Left ventricle myocardium superior (tissue), 1 donor: ENCODE measurements around the gene EHD4. TPM values are rescaled to one million over a fixed set of nuclear protein-coding genes. Genes with fewer than 3 reads are reported as not detected.

Source experiments
- ATAC-seq: fragments of 200-7000 bp; cut with Tn5 transposase; one replicate; pipeline ENCODE4 v1.9.1; 2020; ENCODE audit warnings: mild to moderate bottlenecking, moderate library complexity
- DNase-seq: peaks from one replicate; pipeline ENCODE4 v3.0.0-alpha.2; 2020
- intact Hi-C: fragments of 100-400 bp; cut with micrococcal nuclease; formaldehyde crosslinking; loops from one replicate; pipeline ENCODE4 v1.11.0; 2022
- total RNA-seq: library from RNA; stranded (reverse); fragmentation: NEBNext Ultra II Directional; extraction: Animal tissue kit (Norgen Biotek cat#: 25700); gene quantifications from one replicate; pipeline ENCODE4 v1.2.1, GENCODE V29; 2021
- donor health status: DM: no; HTN: yes; CAD: no; lungs with severe emphysema.

The EHD4 gene
- total RNA-seq, 1 donor from 2014 or later, result 53.5 TPM

DNA sequence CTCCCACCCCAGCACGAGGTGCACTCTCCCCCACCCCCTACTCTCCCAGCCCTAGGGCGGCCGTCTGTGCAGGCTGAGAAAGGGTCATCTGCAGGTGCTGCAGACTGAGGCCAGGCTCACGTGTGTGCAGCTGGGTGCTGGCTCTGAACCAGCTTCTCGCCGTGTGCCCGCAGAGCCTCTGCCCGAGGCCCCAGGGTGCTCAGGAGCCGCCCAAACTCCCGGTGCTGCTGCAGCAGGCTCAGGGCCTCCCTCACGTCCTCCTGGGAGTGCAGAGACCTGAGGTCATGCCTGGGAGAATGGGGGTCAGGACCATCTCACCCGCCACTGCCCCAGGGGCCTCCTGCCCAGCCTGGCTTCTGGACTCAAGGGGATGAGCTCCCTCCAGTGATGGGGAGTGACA, 95.7 kb downstream of the EHD4 start:
- ATAC-seq, result no peak

DNA sequence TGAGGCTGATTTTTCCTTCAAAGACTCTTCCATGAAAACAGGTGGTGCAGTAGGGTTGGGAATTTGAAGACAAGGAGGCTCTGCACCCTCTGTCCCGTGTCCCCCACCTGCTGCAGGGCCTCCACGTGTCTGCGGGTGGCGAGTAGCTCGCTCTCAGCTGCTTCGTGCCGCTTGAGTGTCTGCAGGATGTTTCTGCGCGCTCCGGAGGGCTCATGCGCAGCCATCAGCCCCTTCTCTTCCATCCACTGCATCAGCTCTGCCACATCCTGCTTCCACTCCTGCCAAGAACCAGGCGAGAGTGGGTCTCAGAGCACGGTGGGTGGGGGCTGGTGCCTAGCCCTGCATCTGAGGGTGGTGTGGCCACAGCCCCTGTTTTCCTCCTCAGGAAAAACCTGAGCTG, 96.3 kb downstream of the EHD4 start:
- DNase-seq (no peak), ATAC-seq (no peak)
- intact Hi-C loops, result no loop called here

More for the DNA sequence above, 95.7 kb downstream of the EHD4 start:
- no peak for DNase-seq
- intact Hi-C loops, result no loop called here

- DNase-seq (no peak), ATAC-seq (no peak)
- intact Hi-C loops, result no loop called here
Observed at GRCh38 chr15:41874736-41875135, 97.6 kb downstream of the EHD4 start.

GRCh38 chr15:41873711-41874110, 98.6 kb downstream of the EHD4 start:
- intact Hi-C loops, result no loop called here
- DNase-seq (no peak), ATAC-seq (no peak)

DNA sequence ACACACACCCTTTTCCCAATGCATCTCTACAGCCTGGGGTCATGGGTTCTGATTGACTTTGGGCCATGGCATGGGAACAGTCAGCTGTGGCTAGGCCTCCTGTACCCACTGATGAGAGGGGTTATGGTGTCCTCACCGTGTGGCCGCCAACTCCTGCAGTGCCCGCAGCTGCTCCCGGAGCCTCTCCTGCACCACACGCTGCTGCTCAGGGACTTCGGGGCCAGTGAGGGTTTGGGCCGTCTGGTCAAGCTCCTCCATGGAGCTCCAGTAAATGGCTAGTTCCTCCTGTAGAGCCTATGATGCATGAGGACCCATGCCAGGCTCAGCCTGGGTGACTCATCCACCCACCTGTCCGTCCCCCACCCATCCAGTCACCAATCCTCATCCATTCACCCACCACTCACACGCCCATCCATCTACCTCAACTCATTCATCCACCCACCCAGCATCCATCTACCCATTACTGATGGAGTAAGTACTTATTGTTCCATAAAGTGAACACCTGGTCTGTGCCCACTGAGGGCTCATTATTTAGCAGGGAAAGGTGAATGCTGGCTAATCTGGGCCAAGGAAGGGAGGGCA, 100.1 kb downstream of the EHD4 start:
- intact Hi-C loops, result no loop called here
- no peak for DNase-seq

DNA sequence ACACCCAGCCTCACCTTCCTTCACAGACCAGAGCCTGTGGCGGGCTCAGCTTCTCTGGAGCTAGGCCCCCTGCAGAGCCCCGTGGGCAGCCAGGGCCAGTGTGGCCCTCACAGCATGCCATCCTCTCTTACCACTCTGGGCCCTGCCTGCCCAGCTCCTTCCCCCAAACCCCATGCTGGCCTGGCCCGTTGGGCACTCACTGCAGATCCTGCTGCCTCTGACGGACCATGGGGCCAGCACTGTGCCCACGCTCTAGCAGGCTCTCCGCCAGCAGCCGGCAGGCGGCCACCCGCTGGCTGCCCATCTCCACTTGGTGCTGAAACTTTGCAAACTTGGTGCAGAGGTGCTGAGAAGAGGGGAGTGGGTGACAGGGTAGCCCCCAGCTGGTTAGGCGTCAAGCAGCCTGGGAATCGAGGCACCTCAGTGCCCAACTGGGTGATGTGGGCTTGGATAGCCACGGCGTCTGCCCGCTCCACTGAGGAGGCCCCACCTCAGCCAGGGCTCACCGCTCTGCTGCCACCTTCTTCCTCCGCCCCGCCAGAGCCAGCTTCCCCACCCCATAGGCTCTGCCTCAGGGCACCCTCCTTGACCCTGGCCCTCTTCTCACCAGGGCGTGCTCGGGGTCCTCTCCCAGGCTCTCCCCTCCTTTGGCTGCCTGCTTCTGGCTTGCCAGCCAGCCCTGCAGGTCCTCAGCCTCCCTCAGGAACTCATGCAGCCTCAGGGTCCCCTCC, 101.0 kb downstream of the EHD4 start:
- intact Hi-C loops, result no loop called here
- ATAC-seq, result no peak

More for the DNA sequence above, 100.1 kb downstream of the EHD4 start:
- ATAC-seq, result no peak

DNA sequence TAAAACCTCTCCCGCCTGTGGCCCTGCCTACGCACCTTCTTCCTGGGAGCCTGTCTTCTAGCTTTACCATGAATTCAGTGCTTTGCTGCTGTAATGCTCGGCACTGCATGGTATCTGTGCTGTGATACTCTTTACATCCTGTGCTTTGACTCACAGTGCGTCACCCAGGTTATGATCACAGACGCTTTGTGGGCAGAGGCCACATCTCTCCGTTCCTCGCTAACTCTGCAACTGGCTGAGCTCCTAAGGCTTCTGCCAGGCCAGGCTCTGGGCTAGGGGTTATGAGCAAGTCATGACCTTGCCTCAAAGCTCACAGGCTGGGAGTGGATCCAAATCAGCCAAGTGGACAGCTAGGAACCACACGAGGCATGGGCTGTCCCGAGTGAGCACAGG, 101.7 kb downstream of the EHD4 start:
- intact Hi-C loops, result no loop called here
- peak; percentile 81 for ATAC-seq
- peak; percentile 57 for DNase-seq

More for the DNA sequence above, 101.0 kb downstream of the EHD4 start:
- no peak for DNase-seq

GRCh38 chr15:41869770-41870688, 102.3 kb downstream of the EHD4 start:
- ATAC-seq, result no peak
- intact Hi-C loops, result no loop called here

GRCh38 chr15:41868321-41868720, 104.0 kb downstream of the EHD4 start:
- ATAC-seq (no peak), DNase-seq (no peak)
- intact Hi-C loops, result no loop called here

More at GRCh38 chr15:41869770-41870688, 102.3 kb downstream of the EHD4 start:
- DNase-seq, result no peak

DNA sequence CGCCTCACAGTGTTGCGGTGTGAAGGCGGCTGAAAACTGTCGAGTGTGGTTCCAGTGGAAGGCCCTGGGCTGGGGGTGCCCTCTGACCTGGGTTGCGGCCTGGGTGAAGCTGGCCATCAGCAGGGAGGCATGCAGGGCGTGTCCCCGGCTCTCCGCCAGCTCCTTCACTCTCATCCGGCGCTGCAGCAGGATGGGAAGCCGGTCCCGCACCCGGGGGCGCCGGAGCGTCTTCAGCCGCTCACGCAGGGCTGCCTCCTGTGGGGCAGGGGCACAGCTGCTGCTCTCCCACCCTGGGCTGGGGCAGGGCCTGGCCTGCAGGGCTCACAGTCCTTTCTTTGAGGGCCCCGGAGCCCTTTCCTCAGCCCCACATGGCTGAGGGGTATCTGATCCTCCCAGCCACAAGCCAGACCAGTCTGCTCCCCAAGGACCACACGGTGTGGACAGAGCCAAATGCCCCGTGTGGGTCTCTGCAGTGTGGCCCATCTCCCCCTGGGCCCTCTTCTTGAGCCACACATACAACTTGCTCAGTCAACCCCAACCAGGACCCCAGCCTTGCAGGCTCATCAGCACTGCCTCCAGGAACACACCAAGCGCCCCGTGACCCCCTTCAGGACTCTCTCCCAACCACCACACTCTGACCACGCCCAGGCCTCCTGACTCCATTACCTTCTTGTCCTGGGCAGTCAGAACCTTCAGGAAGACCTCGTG, 105.3 kb downstream of the EHD4 start:
- ATAC-seq (no peak), DNase-seq (no peak)
- intact Hi-C loops, result no loop called here

DNA sequence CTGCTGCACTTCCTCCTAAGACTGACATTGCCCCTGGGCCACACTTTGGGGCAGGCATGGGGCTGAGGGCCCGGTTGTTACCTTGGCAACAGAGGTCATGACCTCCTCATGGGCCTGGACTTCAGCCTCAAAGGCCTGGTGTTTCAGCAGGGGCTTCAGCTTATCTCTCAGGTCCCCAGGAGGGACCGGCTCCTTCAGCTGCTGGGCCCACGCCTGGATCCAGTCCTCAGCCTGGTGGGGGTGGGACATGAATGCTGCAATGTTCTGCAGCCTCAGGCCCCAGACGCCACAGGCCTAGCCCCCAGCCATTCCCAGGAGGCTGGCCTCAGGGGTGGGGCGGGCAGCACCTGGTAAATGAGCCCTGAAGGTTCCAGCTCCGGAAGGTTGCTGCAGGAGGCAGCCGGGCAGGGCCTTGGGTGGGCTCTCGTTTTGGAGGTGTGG, 106.1 kb downstream of the EHD4 start:
- ATAC-seq (no peak), DNase-seq (no peak)
- intact Hi-C loops, result no loop called here

- no peak for DNase-seq
- intact Hi-C loops, result no loop called here
- ATAC-seq, result no peak
Observed at GRCh38 chr15:41865490-41866055, 106.8 kb downstream of the EHD4 start.

- intact Hi-C loops, result no loop called here
- DNase-seq (no peak), ATAC-seq (no peak)
Observed at GRCh38 chr15:41862515-41863116, 109.7 kb downstream of the EHD4 start.

DNA sequence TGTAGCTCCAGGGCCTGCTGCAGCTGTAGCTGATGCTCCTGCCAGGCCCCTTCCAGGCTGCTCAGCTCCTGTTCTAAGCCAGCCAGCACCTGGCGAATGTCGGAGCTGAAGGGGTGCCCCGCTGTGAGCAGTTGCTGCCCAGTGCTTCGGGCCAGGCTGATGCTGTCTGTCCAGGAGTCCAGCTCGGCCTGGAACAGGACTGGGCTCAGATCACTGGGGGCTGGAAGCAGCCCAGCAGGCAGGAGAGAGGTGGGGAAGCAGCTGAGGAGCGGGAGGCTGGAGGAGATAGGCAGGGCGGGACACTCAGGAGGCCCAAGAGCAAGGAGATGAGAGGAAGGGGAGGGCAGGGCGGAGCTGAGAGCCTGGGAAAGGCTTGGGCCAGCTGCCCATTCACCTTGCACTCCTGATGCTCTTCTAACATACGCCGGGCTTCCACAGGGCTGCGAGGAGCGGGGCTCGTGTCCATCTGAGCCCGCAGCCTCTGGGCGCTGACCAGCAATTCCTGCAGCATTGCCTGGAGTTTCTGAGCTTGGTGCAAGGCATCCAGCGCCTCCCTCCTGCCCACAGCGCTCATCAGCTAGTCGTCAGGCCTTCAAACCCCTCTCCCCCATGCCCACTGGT, 110.5 kb downstream of the EHD4 start:
- DNase-seq (no peak), ATAC-seq (no peak)
- intact Hi-C loops, result no loop called here

- intact Hi-C loops, result no loop called here
- ATAC-seq (peak; percentile 19), DNase-seq (no peak)
Observed at GRCh38 chr15:41860049-41860828, 112.1 kb downstream of the EHD4 start.

DNA sequence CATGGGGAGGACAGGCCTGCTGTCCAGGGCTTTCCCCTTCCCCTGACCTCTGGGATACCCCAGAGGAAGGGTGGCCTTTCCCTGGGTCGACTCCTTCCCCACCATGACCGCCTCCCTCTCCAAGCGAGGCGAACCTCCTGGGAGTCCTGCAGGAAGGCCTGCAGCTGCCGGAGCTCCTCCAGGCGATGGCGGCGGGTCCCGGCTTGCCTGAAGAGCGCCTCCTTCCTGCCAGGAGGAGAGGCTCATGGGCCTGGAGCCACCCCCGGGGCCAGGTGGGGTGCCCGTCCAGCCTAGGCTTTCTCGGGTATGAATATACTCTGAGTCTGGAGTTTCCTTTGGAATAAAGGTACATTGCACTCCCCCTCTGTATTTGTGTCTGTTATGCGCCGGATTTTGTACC, 113.6 kb downstream of the EHD4 start:
- ATAC-seq, result no peak
- intact Hi-C loops, result no loop called here
- no peak for DNase-seq

- no peak for ATAC-seq
- intact Hi-C loops, result no loop called here
- DNase-seq, result no peak
Observed at GRCh38 chr15:41857316-41857715, 115.0 kb downstream of the EHD4 start.
